ENCODE results near the gene LDHB. TPM values are rescaled to one million over a fixed set of nuclear protein-coding genes. Genes with fewer than 3 reads are reported as not detected.
"Not testable (repeated sequence)": the region's sequence is repeated elsewhere in the genome, so short reads cannot be mapped to it uniquely, and the experiment has no call there.

LDHB gene
- total and polyA plus RNA-seq, 7 donors = 217 to 424 (median 377) TPM

DNA sequence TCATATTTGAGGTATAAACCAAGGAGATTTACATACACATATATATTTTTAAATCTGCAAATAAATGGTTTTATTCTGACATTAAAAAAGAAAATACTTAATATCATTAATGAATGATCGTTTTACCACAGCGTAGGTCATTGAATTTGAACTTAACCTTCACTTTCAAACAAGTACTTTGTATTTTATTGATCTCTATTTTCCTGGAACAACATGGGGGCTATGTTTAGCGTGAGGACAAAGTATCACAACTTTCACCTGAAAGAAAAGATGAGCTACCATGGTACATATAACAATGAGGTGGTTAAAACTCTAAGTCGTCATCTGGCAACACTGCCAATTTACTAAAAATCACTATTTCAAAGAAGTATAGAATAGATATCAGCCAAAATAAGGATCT is 59.0 kb downstream of the LDHB start:
- no peaks in the 10 kb centered on the region for H3K4me1 ChIP-seq
- H3K36me3 ChIP-seq = no peaks in the 10 kb centered on the region
- peaks cover 0 to 3% (median 1%) of the 10 kb centered on the region in 4 donors for H3K9me3 ChIP-seq
- H3K27me3 ChIP-seq = no peaks in the 10 kb centered on the region
- no peak for DNase-seq
- H3K4me3 ChIP-seq = no peak overlapping the region
- TF ChIP-seq, protein P1, sequence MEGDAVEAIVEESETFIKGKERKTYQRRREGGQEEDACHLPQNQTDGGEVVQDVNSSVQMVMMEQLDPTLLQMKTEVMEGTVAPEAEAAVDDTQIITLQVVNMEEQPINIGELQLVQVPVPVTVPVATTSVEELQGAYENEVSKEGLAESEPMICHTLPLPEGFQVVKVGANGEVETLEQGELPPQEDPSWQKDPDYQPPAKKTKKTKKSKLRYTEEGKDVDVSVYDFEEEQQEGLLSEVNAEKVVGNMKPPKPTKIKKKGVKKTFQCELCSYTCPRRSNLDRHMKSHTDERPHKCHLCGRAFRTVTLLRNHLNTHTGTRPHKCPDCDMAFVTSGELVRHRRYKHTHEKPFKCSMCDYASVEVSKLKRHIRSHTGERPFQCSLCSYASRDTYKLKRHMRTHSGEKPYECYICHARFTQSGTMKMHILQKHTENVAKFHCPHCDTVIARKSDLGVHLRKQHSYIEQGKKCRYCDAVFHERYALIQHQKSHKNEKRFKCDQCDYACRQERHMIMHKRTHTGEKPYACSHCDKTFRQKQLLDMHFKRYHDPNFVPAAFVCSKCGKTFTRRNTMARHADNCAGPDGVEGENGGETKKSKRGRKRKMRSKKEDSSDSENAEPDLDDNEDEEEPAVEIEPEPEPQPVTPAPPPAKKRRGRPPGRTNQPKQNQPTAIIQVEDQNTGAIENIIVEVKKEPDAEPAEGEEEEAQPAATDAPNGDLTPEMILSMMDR (IDR thresholded peaks at IDR 0.05) = no peak
- TF ChIP-seq POLR2AphosphoS5 (IDR thresholded peaks at IDR 0.05) (no peak), EP300 (IDR thresholded peaks at IDR 0.05) (no peak)
- intact Hi-C loops (cut with DNase I) = no loop called here
- no peak overlapping the region for H3K27ac ChIP-seq
- 86 to 94% methylated on average over 4 of the region's 4 CpGs for WGBS, 2 donors

DNA sequence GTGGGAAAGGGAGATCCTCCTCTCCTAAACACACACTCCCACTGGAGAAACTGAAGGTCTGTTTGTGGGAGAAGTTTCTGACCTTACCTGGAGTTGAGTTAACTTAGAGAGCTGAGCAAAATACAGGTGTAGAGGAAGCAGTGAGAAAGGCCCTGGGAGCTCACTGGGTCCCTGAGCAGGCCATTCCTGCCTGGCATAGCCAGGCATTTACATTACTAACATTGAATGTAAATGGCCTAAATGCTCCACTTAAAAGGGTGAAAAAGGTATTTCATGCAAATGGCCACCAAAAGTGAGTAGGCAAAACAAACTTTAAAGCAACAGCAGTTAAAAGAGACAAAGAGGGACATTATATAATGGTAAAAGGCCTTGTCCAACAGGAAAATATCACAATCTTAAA is 62.3 kb downstream of the LDHB start:
- H3K9me3 ChIP-seq; H3K27ac ChIP-seq; DNase-seq; H3K4me1 ChIP-seq; intact Hi-C loops (cut with DNase I); H3K4me3 ChIP-seq; H3K36me3 ChIP-seq; H3K27me3 ChIP-seq: not testable (repeated sequence)

DNA sequence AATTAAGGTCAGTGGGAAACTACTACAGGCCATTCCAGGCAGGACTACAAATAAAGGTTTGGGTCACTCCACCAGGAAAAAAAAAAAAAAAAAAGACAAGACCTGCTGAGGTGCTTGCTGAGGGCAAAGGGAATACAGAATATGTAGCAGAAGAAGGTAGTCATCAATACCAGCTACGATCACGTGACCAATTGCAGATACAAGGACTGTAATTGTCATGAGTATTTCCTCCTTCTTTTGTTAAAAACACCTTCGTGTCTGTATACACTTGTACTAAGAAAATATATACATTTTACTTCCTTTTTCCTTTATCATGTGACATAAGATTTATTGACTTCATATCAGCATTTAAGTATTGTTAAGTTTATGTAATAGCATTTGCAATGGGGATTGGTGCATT is 72.2 kb downstream of the LDHB start:
- 66 to 75% methylated on average over 3 of the region's 3 CpGs for WGBS, 2 donors
- Histone ChIP-seq H3K9me3 (no peaks in the 10 kb centered on the region), H3K36me3 (no peaks in the 10 kb centered on the region), H3K27me3 (no peaks in the 10 kb centered on the region), H3K4me3 (no peak overlapping the region), H3K27ac (no peak overlapping the region), H3K4me1 (no peaks in the 10 kb centered on the region)
- intact Hi-C loops (cut with DNase I) = no loop called here
- no peak for DNase-seq
- TF ChIP-seq POLR2A (IDR thresholded peaks at IDR 0.05) (no peak), EP300 (IDR thresholded peaks at IDR 0.05) (no peak)

Other genes with a start within 250 kb of the LDHB start
- 10 to 100 TPM; 19.7 to 29.6 (median 25.3) TPM for gene PYROXD1, start 220.2 kb downstream of the LDHB start, total RNA-seq
- 10 to 100 TPM; 14.9 to 20.6 (median 20.4) TPM for gene PYROXD1, start 220.2 kb downstream of the LDHB start, polyA plus RNA-seq
- gene RECQL, start 156.2 kb downstream of the LDHB start, total RNA-seq = 10 to 100 TPM; 30.8 to 44.6 (median 37.1) TPM
- 10 to 100 TPM in 1 of 3 donors, 1 to 10 TPM in 2; 4.2 to 18.9 (median 8.6) TPM for gene RECQL, start 156.2 kb downstream of the LDHB start, polyA plus RNA-seq
- gene GOLT1B, start 156.1 kb downstream of the LDHB start, total RNA-seq = 10 to 100 TPM; 22.5 to 26.9 (median 25.3) TPM
- gene GOLT1B, start 156.1 kb downstream of the LDHB start, polyA plus RNA-seq = 10 to 100 TPM in 2 of 3 donors, 1 to 10 TPM in 1; 7.8 to 18.0 (median 17.1) TPM
- gene SPX, start 131.5 kb downstream of the LDHB start, total RNA-seq = under 1 TPM in 3 of 4 donors, not detected in 1; 0.68 to 0.99 (median 0.71) TPM
- under 1 TPM in 2 of 3 donors, not detected in 1; 0.35 to 0.60 TPM for gene SPX, start 131.5 kb downstream of the LDHB start, polyA plus RNA-seq
- gene GYS2, start 53.0 kb downstream of the LDHB start, total RNA-seq = under 1 TPM in 1 of 4 donors, not detected in 3; 0.27 TPM
- gene GYS2, start 53.0 kb downstream of the LDHB start, polyA plus RNA-seq = not detected
- 10 to 100 TPM; 17.4 to 20.3 (median 17.8) TPM for gene KCNJ8, start 116.9 kb upstream of the LDHB start, total RNA-seq
- gene KCNJ8, start 116.9 kb upstream of the LDHB start, polyA plus RNA-seq = 1 to 10 TPM in 1 of 3 donors, under 1 TPM in 1, not detected in 1; 0.60 to 6.4 TPM

Data from sigmoid colon (tissue), 7 donors.